ENCODE results near the gene ATXN7L2. TPM values are rescaled to one million over a fixed set of nuclear protein-coding genes. Genes with fewer than 3 reads are reported as not detected.

ATXN7L2 gene
- polyA plus RNA-seq, 2 of the 4 experiments (the other 2 are of a cell fraction), result 0.97 to 2.2 TPM

DNA sequence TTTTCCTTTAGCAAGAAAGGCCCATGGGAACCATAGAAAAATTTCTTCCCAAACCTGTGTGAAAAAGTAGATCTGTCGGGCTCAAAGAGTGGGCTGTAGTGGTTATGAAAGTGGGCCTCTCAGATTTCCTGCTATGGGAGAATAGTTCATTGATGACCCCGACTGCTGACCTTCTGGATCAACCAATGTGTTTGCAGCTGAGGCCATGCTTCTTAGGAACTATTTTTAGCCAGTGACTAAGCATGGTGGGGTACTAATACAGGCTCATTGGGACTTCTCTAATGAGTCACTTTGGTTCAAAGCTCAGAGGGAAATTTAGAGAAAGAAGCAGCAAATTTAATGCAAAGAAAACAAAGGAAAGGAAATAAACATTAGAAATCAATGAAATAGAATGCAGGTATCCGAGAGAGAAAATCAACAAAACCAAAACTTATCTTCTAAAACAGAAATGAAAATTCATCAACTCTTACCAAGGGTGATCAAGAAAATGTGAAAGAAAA lies 44.9 kb upstream of the ATXN7L2 start:
- H3K9me3 ChIP-seq, result no peaks in the 10 kb centered on the region
- H3K27ac ChIP-seq, result no peak overlapping the region
- ATAC-seq, result peak in 1 of 2 experiments; percentile 35; a peak in 1 of 6 replicates
- TF ChIP-seq NPAS2 (CRISPR knock-in tag; IDR thresholded peaks at IDR 0.05; ENCODE audit: borderline replicate concordance) (no peak), PHF8 (IDR thresholded peaks at IDR 0.05; ENCODE audit: borderline replicate concordance, low read depth) (no peak), FOSL2 (IDR thresholded peaks at IDR 0.05) (no peak), FOSL2 (CRISPR knock-in tag; IDR thresholded peaks at IDR 0.05) (peak; percentile 22)
- TF ChIP-seq, protein P1, sequence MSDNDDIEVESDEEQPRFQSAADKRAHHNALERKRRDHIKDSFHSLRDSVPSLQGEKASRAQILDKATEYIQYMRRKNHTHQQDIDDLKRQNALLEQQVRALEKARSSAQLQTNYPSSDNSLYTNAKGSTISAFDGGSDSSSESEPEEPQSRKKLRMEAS (IDR thresholded peaks at IDR 0.05), result no peak
- peak in 1 of 2 experiments; percentile 20 for DNase-seq (ENCODE audit: low read depth in 1 of 2, low spot score in 1 of 2)
- no peaks in the 10 kb centered on the region for H3K4me1 ChIP-seq
- POLR2A ChIA-PET, result no interaction called here
- CTCF ChIA-PET, result interaction anchor here (1.8 kb wide), 1 partner anchor 94 kb away, joined by 4 read pairs; no protein-coding TSS in a partner anchor
- no peak for FAIRE-seq
- no peak overlapping the region for H3K4me2 ChIP-seq
- WGBS (ENCODE audit: missing lambda C conversion rate), result 56% methylated on average over 3 of the region's 3 CpGs
- no peak overlapping the region for H3K4me3 ChIP-seq

DNA sequence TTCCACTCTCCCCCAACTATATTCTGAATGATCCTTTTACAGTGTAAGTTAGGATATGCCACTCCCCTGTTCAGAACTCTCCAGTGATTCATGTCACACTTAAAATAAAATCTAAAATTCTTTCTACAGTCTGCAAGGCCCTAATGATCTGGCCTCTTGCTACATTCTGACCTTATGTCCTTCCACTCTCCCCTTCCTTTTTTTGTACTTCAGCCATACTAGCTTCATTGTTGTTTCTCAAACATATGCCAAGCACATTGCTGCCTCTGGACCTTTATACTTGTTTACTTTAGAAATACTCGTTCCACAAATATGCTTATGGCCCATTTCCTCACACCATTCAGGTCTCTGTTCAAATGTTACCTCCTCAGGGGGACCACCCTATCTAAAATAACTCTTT lies 42.6 kb upstream of the ATXN7L2 start:
- Histone ChIP-seq H3K4me3 (no peak overlapping the region), H3K9me3 (no peaks in the 10 kb centered on the region), H3K27ac (no peak overlapping the region), H3K4me2 (no peak overlapping the region), H3K4me1 (no peaks in the 10 kb centered on the region)
- DNase-seq (ENCODE audit: low read depth in 1 of 2, low spot score in 1 of 2) (no peak), FAIRE-seq (no peak), ATAC-seq (no peak)
- POLR2A ChIA-PET, result no interaction called here
- TF ChIP-seq FOSL2 (IDR thresholded peaks at IDR 0.05) (no peak), FOSL2 (CRISPR knock-in tag; IDR thresholded peaks at IDR 0.05) (no peak), MYC (IDR thresholded peaks at IDR 0.05; ENCODE audit: borderline replicate concordance, low read length) (no peak)
- TF ChIP-seq, protein P2, sequence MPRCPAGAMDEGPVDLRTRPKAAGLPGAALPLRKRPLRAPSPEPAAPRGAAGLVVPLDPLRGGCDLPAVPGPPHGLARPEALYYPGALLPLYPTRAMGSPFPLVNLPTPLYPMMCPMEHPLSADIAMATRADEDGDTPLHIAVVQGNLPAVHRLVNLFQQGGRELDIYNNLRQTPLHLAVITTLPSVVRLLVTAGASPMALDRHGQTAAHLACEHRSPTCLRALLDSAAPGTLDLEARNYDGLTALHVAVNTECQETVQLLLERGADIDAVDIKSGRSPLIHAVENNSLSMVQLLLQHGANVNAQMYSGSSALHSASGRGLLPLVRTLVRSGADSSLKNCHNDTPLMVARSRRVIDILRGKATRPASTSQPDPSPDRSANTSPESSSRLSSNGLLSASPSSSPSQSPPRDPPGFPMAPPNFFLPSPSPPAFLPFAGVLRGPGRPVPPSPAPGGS (IDR thresholded peaks at IDR 0.05), result no peak
- CTCF ChIA-PET, result no interaction called here
- WGBS (ENCODE audit: missing lambda C conversion rate), result 0% methylated on average over 1 of the region's 1 CpG

DNA sequence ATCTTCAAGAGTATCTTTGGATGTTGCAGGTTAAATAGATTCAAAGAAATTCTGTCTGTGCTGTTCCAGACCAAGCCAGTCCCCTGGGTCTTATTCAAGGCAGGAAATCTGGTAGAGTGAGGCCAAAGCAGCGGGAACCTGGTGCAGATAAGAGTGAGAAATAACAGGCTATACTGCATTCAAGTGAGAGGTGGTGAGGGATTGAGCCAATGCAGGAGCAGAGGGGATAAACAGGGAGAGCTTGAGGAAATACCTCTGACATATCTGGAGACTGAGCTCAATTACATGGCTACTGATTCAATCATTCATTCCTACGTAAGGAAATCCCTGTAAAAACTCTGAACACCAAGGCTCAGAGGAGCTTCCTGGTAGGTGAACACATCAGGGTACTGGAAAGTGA lies 40.2 kb upstream of the ATXN7L2 start:
- no peak overlapping the region for H3K27ac ChIP-seq
- H3K9me3 ChIP-seq, result no peaks in the 10 kb centered on the region
- FAIRE-seq (no peak), ATAC-seq (no peak), DNase-seq (ENCODE audit: low read depth in 1 of 2, low spot score in 1 of 2) (no peak)
- no peak for TF ChIP-seq PHF8 (IDR thresholded peaks at IDR 0.05; ENCODE audit: borderline replicate concordance, low read depth)
- TF ChIP-seq RFX5 (IDR thresholded peaks at IDR 0.05), result no peak
- no peak for TF ChIP-seq EHMT2 (IDR thresholded peaks at IDR 0.05; ENCODE audit: low read depth)
- TF ChIP-seq HOXB13 (CRISPR knock-in tag; IDR thresholded peaks at IDR 0.05; ENCODE audit: low read depth), result no peak
- TF ChIP-seq SREBF2 (IDR thresholded peaks at IDR 0.05), result no peak
- no peak for TF ChIP-seq ZSCAN20 (CRISPR knock-in tag; IDR thresholded peaks at IDR 0.05)
- no peak overlapping the region for H3K4me2 ChIP-seq
- no peaks in the 10 kb centered on the region for H3K4me1 ChIP-seq
- H3K4me3 ChIP-seq, result no peak overlapping the region
- ChIA-PET CTCF (no interaction called here), POLR2A (no interaction called here)
- WGBS (ENCODE audit: missing lambda C conversion rate), result 37% methylated on average over 2 of the region's 2 CpGs

DNA sequence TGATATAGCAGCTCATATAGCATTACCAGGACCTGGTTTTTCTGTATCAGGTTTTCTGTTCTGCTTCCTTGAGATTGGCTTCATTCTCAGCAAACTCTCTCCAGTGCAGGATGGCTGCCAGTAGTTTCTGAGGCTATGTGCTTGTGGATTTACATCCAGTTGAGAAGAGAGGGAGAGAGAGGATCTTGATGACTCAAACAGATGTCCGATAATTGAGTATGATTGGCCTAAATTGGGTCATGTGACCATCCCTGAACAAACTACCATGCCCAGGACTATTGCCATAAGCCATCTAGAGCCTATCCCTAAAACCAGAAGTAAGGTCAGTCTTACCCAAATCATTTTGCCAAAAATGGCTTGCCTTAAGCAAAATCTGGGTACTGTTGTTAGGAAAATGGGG lies 39.4 kb upstream of the ATXN7L2 start:
- POLR2A ChIA-PET, result no interaction called here
- Histone ChIP-seq H3K27ac (no peak overlapping the region), H3K4me3 (no peak overlapping the region), H3K9me3 (no peaks in the 10 kb centered on the region), H3K4me2 (no peak overlapping the region), H3K4me1 (no peaks in the 10 kb centered on the region)
- WGBS (ENCODE audit: missing lambda C conversion rate), result 0% methylated on average over 1 of the region's 1 CpG
- DNase-seq (ENCODE audit: low read depth in 1 of 2, low spot score in 1 of 2), result no peak
- CTCF ChIA-PET, result no interaction called here
- no peak for TF ChIP-seq BHLHE40 (IDR thresholded peaks at IDR 0.05; ENCODE audit: low read depth, low read length)
- TF ChIP-seq RARB (CRISPR knock-in tag; IDR thresholded peaks at IDR 0.05), result no peak
- no peak for TF ChIP-seq HDAC2 (IDR thresholded peaks at IDR 0.05)
- TF ChIP-seq JUNB (IDR thresholded peaks at IDR 0.05), result no peak
- TF ChIP-seq KDM5A (IDR thresholded peaks at IDR 0.05), result no peak
- TF ChIP-seq MYC (IDR thresholded peaks at IDR 0.05; ENCODE audit: borderline replicate concordance, low read length), result no peak
- TF ChIP-seq RCOR1 (IDR thresholded peaks at IDR 0.05; ENCODE audit: low read depth, low read length), result no peak
- TF ChIP-seq, protein P3, sequence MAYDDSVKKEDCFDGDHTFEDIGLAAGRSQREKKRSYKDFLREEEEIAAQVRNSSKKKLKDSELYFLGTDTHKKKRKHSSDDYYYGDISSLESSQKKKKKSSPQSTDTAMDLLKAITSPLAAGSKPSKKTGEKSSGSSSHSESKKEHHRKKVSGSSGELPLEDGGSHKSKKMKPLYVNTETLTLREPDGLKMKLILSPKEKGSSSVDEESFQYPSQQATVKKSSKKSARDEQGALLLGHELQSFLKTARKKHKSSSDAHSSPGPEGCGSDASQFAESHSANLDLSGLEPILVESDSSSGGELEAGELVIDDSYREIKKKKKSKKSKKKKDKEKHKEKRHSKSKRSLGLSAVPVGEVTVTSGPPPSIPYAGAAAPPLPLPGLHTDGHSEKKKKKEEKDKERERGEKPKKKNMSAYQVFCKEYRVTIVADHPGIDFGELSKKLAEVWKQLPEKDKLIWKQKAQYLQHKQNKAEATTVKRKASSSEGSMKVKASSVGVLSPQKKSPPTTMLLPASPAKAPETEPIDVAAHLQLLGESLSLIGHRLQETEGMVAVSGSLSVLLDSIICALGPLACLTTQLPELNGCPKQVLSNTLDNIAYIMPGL (CRISPR knock-in tag; IDR thresholded peaks at IDR 0.05; ENCODE audit: borderline replicate concordance), result no peak
- no peak for TF ChIP-seq CEBPB (IDR thresholded peaks at IDR 0.05)
- TF ChIP-seq, protein P4, sequence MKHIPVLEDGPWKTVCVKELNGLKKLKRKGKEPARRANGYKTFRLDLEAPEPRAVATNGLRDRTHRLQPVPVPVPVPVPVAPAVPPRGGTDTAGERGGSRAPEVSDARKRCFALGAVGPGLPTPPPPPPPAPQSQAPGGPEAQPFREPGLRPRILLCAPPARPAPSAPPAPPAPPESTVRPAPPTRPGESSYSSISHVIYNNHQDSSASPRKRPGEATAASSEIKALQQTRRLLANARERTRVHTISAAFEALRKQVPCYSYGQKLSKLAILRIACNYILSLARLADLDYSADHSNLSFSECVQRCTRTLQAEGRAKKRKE (CRISPR knock-in tag; IDR thresholded peaks at IDR 0.05; ENCODE audit: low read depth), result no peak
- TF ChIP-seq RFX5 (IDR thresholded peaks at IDR 0.05), result no peak
- TF ChIP-seq EHMT2 (IDR thresholded peaks at IDR 0.05; ENCODE audit: low read depth), result no peak
- TF ChIP-seq, protein P2 (IDR thresholded peaks at IDR 0.05), result no peak
- no peak for TF ChIP-seq KDM1A (IDR thresholded peaks at IDR 0.05; ENCODE audit: low read depth)
- TF ChIP-seq HEYL (CRISPR knock-in tag; IDR thresholded peaks at IDR 0.05), result no peak
- TF ChIP-seq HOXB13 (CRISPR knock-in tag; IDR thresholded peaks at IDR 0.05; ENCODE audit: low read depth), result no peak
- FAIRE-seq, result no peak
- no peak for ATAC-seq

Measured in A549 (cell line).